Raji (cell line): ENCODE measurements around the gene PRKAR2B.
A peak's percentile ranks its signal among the peaks of the same experiment; 100 is the strongest.

Source experiments
- POLR2A ChIP-seq: IDR thresholded peaks from 2 replicates; pipeline ENCODE4 v1.6.1; 2011; ENCODE audit warnings: low read depth, low read length, control low read depth; ENCODE audit not compliant: insufficient read depth

The PRKAR2B gene

DNA sequence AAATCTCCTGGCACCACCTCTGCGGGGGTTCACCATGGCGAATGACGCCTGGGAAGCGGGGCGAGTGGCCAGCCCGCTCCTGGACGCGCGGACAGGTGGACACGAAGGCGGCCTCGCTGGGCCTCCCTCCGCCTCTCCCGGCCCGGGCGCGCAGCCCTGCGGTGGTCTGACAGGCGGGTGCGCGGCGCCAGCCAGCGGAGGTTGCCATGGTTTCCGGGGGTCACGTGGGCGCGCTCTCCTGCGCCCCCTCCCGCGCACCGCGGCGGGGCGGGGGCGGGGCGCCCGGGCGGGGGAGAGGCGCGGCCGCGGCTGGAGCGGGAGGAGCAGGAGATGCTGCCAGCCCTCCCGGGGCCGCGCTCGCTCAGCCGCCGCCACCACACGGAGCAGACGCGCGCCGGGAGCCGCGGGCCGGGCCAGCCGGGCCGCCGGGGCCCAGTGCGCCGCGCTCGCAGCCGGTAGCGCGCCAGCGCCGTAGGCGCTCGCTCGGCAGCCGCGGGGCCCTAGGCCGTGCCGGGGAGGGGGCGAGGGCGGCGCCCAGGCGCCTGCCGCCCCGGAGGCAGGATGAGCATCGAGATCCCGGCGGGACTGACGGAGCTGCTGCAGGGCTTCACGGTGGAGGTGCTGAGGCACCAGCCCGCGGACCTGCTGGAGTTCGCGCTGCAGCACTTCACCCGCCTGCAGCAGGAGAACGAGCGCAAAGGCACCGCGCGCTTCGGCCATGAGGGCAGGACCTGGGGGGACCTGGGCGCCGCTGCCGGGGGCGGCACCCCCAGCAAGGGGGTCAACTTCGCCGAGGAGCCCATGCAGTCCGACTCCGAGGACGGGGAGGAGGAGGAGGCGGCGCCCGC lies at the start of gene PRKAR2B:
TSS of gene PRKAR2B (plus strand) at position 359 of the 848 bp plus-strand sequence. CDS start at position 562, 203 bp downstream.
- TF ChIP-seq POLR2A = peak; percentile 61

DNA sequence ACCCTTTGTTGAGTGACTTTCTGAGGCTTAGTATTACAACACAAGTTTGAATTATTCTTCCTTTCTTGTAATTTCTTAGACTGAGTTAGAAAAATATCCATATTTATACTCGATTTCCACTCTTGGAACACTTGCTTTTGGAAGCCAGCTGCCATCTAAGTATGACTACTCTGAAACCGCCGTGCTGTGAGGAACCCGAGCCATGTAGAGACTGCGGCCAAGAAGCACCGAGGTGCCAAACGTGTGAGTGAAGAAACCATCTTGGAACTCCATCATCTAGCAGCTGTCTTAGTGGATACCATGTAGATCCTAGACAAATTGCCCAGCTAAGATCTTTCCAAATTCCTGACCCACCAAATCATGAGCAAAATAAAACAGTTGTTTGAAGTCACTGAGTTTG lies 49.7 kb upstream of the PRKAR2B start:
- TF ChIP-seq POLR2A = no peak

DNA sequence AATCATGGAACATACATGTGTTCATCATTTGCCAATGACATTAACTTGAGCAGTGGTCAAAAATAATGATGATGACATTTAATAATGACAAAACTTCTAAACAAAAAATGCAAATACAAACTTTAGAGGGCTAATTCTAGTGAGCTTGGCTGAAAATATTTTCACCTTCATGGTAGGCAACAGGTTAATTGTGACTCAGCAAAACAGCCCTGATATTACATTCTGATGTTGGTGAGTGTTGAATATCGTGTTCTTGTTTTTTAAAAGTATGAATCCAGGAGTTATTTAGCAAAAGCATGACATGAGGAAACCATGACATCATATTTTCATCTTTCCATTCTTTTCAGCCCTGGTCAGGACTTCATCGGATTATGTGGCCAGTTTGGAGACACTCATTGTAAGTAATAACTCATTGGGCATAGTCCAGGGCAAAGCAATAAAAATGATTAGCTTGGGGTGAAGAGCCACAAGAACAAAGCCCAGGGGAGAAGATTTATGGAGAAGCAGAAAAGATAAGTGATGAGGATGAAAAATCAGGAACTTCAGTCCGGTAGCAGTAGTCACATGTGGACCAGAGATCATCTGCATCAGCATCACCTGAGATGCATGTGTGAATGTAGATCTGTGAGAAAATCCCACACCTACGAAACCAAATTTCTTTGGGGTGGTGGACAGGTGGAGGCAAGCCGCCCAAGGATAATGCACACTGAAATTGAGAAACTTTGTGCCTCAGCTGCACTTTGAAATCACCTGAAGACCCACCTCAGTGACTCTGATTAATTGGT lies 46.8 kb upstream of the PRKAR2B start:
- no peak for TF ChIP-seq POLR2A

DNA sequence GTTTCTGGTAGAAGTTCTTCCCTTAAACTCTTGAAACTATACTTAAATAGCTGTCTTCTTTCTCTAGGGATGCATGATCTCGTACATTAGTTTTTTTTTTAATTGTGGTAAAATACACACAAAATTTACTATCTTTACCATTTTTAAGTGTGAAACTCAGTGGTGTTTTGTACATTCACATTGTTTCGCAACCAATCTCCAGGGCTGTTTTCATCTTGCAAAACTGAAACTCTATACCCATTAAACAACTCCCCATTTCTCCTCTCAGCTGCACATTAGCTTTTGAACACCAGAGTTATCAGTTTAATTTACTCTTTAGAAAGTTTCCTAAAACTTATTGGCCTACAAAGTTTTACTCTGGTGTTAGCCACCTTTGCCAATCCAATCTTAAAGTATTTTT lies 45.5 kb upstream of the PRKAR2B start:
- no peak for TF ChIP-seq POLR2A

DNA sequence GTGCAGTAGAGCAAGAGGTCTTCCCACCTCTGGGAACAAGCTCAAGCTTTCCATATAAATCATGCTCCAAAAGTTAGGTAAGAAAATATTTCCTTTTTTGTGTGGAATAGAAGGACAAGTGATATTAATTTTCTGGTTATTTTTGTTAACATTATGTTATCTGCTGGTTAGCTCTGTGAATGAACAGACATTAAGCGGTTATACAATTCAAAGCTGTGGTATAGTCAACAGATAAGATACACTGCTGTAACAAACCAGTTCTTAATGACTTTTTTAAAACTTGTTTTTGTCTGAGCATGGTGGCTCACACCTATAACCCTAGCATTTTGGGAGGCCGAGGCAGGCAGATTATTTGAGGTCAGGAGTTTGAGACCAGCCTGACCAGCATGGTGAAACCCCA lies 43.0 kb upstream of the PRKAR2B start:
- TF ChIP-seq POLR2A = no peak

DNA sequence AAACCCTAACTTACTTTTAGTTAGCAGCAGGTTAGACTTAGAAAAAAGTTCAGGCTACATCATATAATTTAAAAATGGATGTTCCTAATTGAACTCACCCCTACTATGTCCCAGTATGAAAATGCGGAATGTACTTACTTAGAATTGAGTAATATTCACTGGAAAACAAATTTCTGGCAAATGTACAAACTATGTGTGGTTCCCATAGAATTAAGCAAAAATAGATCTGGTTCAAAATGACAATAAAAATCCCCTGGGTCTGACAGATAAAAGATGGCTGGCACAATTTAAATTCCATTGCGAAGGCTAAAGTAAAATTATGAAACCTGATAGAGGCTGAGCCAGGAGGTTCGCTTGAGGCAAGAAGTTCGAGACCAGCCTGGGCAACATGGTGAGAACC lies 42.4 kb upstream of the PRKAR2B start:
- TF ChIP-seq POLR2A = no peak

DNA sequence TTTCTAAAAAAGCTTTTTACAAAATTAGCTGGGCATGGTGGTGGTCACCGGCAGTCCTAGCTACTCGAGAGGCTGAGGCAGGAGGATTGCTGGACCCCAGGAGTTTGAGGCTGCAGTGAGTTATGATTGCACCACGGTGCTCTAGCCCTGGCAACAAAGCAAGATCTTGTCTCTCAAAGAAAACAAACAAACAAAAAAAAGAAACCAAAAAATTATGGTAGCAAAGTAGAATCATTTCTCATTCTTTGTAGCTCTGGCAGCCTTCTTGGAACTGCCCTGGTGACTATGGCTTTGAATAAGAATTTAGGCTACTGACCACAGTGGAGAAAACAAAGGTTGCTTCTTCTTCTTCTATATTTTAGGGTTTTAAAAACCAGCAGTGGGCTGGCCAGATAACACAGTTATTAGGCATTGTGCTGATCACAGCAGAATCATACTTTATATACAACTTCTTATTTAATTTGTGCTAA lies 41.9 kb upstream of the PRKAR2B start:
- TF ChIP-seq POLR2A = no peak

DNA sequence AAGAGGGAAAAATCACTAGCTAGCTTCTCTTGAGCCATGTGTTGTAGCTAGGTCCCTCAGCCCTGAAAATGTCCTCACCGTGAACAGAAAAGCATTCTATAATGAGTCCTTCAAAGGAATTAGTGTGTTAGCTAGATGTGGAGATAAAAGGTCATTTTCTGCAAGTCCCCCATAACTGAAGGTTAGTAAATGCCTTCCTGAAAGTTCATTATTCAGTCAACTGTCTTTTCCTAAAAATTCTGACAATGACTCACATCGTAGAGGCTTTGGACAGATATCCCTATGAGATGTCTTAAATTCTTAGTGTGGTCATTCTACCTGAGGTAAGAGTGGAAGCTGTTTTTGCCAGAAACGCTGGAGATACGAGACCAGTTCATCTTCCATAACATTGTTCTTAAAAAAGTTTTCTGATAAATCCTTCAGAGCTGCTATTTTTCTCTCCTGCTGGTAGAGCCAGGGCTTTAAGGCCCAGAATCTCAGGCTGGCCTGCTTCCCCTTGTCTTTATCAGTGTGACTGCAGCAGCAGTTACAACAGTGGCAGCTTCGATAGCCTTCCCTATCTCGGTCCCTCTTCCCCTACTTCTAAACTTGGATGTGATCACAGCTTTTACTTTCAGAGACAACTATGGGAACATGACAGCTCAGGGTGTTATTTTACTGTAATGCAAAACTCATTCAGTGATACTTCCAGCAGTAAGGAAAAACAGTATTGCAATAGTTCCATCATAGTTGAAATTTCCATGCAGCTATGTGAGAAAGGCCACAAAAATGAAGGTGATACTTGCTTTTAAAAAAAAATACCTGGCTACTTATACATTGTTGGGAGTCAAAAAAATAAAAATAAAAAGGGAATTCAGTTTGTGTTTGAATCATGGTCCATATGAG lies 37.3 kb upstream of the PRKAR2B start:
- no peak for TF ChIP-seq POLR2A

DNA sequence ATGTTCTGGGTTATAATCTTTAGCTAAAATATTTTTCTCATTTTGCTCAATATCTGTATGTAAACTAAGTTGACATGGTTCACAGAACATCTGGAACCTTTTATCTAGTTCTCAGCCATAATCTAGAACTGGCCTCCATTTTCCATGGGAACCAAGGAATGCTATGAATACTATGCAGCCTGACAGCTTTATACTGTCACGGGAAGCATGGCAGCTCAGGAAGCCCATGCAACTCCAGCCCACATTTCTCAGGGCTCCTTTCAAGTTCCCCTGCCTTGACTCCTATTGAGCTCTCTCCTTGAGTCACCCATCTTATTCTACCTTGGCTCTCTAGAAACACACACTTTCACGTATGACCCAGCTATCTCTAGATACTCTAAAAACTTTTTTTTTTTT lies 36.6 kb upstream of the PRKAR2B start:
- TF ChIP-seq POLR2A = no peak

DNA sequence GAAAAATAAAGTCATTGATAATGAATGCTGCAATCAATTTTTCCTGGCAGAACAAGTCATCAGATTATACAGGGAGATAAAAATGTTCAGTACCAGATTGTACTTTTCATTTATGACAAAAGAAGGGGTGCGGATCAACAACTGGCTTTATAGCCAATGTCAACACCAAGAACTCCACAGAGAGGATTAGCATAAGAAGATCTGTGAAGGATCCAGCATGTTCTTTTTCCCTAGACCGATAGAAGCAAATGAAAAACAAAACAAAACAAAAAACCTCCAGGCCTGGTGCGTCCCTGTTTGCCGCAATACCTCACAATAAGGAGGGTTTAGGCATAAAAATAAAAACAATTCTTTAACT lies 34.7 kb upstream of the PRKAR2B start:
- no peak for TF ChIP-seq POLR2A

DNA sequence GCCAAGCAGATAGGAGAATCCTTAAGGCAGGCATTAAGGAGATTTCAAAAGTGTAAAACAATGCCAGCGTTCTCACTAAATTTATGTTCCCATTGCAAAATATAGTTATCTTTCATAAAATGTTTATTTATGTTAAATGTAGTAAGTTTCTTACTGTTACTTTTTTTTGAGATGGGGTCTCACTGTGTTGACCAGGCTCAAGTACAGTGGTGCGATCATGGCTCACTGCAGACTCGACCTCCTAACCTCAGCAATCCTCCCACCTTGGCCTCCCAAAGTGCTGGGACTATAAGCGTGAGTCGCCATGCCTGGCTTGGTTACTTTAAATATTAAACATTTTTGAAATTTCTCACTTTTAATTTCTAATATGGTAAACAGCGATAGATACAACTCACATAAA lies 31.8 kb upstream of the PRKAR2B start:
- TF ChIP-seq POLR2A = no peak

DNA sequence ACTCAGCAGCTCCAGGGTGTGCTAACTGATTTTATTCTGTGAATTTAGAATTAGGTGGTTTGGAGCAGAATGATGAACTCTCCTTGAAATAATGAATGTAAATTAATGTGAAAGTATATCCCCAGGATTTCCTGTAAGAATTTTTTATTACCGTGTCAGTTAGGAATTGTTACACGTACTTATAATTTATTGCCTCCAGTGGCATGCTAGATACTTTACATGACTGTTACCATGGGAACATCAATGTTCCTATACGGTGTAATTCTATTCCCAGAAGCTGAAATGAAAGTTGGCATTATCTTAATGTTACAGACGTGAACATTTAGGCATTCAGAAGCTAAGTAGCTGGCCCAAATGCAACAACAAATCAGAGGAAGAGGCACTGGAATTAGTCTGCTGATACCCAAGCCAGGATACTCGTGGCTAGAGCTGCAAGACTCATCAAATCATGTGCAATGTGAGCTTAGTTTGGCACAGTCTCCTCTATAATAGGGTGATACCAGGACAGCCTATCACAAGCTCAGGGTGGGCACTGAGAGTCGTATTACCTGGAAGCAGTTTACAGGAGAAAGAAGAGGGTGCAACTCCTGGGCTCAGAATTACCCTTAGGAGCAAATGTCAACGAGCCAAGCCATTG lies 30.0 kb upstream of the PRKAR2B start:
- TF ChIP-seq POLR2A = no peak

DNA sequence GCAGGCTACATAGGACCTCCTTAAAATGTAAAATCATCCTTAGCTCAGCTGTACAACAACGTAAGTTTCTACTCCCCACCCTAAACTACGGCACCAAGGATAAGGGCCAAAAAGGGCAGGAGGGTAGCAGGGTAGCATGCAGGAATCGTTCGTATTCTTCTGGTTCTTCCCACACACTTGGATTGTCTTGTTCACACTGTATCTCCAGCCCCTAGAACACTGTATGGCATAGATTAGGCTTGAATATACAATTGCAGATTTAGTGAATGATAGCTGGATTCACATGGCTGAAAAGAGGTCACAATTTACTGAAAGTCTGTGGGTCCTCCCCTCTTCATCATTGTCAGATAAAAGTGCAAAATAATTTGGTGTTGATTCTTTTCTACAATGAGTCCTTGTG lies 28.2 kb upstream of the PRKAR2B start:
- no peak for TF ChIP-seq POLR2A

DNA sequence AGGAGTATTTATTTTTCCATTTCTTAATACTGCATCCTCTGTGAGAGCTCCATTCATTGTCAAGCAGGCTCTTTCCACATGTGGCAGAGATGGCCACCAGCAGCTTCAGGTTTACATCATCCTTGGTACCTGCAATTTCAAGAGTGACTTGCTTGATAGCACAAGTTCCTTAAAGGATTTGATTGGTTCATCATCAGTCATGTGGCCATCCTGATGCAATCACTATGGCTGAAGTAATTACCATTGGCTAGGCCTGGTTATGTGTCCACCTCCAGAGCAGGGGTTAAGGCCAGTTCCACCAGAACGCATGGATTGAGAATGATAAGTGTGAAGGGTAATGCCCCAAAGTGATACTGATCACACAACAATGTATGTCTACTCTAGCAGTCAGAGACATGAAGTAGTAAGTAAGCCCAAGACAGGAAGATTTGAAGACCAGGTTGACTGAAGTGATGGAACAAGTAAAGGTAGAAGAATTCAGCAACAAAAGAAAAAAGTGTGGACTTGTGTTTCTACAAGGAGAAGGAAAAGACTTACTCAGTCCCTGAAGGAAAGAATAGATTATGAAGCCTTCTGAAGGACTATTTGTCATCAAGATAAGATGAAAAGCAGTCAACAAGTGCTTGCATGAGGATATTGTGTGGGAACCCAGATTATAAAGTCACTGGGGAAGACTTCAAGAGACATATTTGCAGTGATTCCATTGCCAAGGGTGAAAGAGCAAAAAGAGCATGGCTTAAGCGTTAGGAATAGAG lies 26.4 kb upstream of the PRKAR2B start:
- no peak for TF ChIP-seq POLR2A
